SJCRH30 (cell line): Measurements from ENCODE around the gene PKIB. TPM values are rescaled to one million over a fixed set of nuclear protein-coding genes. Genes with fewer than 3 reads are reported as not detected.
A peak's percentile ranks its signal among the peaks of the same experiment; 100 is the strongest.
"Not testable (repeated sequence)": the region's sequence is repeated elsewhere in the genome, so short reads cannot be mapped to it uniquely, and the experiment has no call there.

ENCODE experiments used
- DNase-seq, 2 experiments: peaks; one replicate each; pipeline ENCODE4 v3.0.0-alpha.2; 2015 to 2020
- H3K27ac ChIP-seq: fragments of 250-450 bp; sonication (Bioruptor Pico); 2 replicates; pipeline ENCODE4 v1.5.1; 2020; ENCODE audit warnings: mild to moderate bottlenecking, moderate library complexity
- H3K27me3 ChIP-seq: fragments of 250-450 bp; sonication (Bioruptor Pico); 2 replicates; pipeline ENCODE4 v1.5.1; 2020; ENCODE audit warnings: mild to moderate bottlenecking, moderate library complexity
- H3K36me3 ChIP-seq: fragments of 250-450 bp; sonication (Bioruptor Pico); 2 replicates; pipeline ENCODE4 v1.5.1; 2020; ENCODE audit warnings: mild to moderate bottlenecking, moderate library complexity
- H3K4me1 ChIP-seq: fragments of 250-450 bp; sonication (Bioruptor Pico); 2 replicates; pipeline ENCODE4 v1.5.1; 2020; ENCODE audit warnings: mild to moderate bottlenecking, moderate library complexity
- H3K4me3 ChIP-seq: fragments of 250-450 bp; sonication (Bioruptor Pico); 2 replicates; pipeline ENCODE4 v1.5.1; 2020; ENCODE audit warnings: mild to moderate bottlenecking, moderate library complexity
- H3K9me3 ChIP-seq: fragments of 250-450 bp; sonication (Bioruptor Pico); replicated peaks from 2 replicates; pipeline ENCODE4 v1.5.1; 2020; ENCODE audit warnings: mild to moderate bottlenecking, moderate library complexity
- total RNA-seq: library from RNA; depleted of rRNA; stranded (reverse); fragments of >200 nt; shearing (Covaris generic); gene quantifications from 2 replicates; pipeline ENCODE4 v1.2.3, GENCODE V29; 2014; rRNA removed

The PKIB gene, protein sequence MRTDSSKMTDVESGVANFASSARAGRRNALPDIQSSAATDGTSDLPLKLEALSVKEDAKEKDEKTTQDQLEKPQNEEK
- 7.4 and 10.0 TPM in 2 replicates for total RNA-seq

DNA sequence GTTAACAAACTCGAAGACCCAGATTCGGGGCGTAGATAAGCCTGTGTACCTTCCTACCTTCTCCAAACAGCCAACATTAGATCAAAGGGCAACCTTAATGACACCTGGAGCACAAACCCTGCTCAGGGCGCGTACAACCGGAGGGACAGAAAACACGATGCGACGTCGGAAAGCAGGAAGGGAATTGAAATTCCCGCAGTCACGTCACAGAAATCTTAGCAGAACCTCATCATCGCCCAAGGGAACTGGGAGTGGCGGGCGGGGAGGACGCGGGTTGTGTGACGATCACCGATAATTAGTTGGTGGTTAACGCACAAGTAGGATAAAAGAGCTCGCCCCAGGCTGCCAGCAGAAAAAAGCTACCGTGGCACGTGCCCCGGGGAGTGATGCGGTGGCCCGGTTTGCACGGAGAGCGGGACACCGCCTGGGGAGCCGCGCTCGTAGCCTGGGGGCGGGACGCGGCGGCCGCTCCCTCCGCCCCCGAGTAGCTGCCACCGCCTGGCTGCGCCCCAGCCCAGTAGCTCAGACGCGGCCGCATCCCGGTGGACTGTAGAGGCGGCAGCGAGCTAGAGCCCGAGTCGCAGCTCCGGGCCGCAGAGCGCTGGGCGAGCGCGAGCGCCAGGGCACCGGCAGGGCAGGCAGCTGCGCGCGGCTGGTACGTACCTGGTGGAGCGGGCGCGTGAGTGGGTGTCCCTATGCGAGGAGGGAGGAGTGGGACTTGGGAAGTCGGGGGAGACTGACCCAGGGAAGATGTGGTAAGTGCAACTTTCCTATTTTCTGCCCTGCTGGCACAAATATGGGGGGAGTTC, at the start of gene PKIB:
TSS of gene PKIB (plus strand) at position 525 of the 809 bp plus-strand sequence. CDS start 107,390 bp downstream, outside the sequence.
- Histone ChIP-seq H3K36me3 (no peaks in the 10 kb centered on the region), H3K4me1 (no peaks in the 10 kb centered on the region), H3K9me3 (no peaks in the 10 kb centered on the region), H3K27ac (no peak within 1 kb of the TSS), H3K27me3 (peaks cover 2% of the 10 kb centered on the region; the same call in 1 of the 2 replicates), H3K4me3 (peak within 1 kb of the TSS; percentile 46)
- DNase-seq = peak; percentile 39 to 57

DNA sequence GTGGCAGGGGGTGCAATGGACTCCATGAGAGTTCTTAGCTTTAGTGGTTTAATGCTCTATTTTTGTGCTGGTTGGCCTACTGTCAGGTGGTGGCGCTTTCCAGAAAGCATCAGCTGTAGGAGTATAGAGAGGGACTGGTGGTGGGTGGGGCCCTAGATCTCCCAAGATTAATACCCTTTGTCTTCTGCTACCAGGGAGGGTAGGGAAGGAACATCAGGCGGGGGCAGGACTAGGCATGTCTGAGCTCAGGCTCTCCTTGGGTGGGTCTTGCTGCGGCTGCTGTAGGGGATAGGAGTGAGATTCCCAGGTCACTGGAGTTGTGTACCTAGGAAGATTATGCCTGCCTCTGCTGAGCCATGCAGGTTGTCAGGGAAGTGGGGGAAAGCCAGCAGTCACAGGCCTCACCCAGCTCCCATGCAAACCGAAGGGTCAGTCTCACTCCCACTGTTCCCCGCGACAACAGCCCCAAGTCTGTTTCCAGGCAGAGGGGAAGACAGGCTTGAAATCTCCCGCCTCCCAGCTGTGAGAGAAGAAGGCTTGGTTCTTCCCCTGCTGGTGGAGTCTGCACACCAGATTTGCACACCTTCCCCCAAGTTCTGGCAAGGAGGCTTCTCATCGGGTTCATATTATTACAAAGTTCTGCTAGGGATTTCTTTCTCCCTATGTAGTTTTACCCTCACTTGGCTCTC, 46.7 kb upstream of the PKIB start:
- H3K27me3 ChIP-seq = no peaks in the 10 kb centered on the region
- no peaks in the 10 kb centered on the region for H3K9me3 ChIP-seq
- no peak overlapping the region for H3K4me3 ChIP-seq
- no peak overlapping the region for H3K27ac ChIP-seq
- H3K36me3 ChIP-seq = no peaks in the 10 kb centered on the region
- no peak for DNase-seq
- no peaks in the 10 kb centered on the region for H3K4me1 ChIP-seq

DNA sequence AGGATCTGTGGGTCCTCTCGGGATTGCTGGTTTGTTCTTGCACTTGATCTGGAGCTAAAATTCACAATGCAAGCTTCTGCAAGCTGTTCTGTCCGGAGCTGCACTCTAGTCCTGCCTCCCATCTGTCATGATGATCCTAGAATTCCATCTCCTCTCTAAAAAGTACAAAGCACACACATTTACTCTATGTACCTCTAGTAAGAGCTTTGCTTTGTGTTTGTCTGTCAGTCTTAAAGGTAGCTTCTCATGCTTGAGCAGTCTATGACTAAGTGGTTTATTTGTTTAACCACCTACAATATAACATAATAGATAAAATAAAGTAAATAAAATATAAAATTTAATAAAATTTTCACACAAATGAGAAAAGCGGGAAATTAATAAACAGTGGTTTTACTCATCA, 46.0 kb upstream of the PKIB start:
- DNase-seq = no peak
- no peaks in the 10 kb centered on the region for H3K36me3 ChIP-seq
- H3K4me1 ChIP-seq = no peaks in the 10 kb centered on the region
- no peaks in the 10 kb centered on the region for H3K27me3 ChIP-seq
- H3K9me3 ChIP-seq = no peaks in the 10 kb centered on the region
- no peak overlapping the region for H3K27ac ChIP-seq
- no peak overlapping the region for H3K4me3 ChIP-seq

DNA sequence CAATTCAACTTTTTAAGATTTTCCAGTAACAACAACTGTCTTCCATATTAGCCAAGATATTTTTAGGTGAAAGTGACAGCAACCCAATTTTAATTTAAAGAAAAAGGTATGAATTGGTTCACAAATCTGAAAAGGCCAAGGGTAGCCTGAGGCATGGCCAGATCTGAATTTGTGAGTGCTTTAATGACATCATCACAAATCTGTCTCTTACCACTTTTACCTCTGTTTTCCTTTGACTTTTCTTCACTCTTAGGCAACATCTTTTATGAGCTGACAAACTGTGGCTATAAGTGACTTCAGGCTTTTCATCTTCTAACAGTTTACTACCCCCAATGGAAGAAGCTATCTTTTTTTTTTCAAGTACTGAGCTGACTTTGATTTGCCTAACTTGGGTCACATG, 44.5 kb upstream of the PKIB start:
- no peaks in the 10 kb centered on the region for H3K4me1 ChIP-seq
- no peak overlapping the region for H3K27ac ChIP-seq
- H3K36me3 ChIP-seq = no peaks in the 10 kb centered on the region
- no peaks in the 10 kb centered on the region for H3K9me3 ChIP-seq
- no peaks in the 10 kb centered on the region for H3K27me3 ChIP-seq
- no peak for DNase-seq
- no peak overlapping the region for H3K4me3 ChIP-seq

DNA sequence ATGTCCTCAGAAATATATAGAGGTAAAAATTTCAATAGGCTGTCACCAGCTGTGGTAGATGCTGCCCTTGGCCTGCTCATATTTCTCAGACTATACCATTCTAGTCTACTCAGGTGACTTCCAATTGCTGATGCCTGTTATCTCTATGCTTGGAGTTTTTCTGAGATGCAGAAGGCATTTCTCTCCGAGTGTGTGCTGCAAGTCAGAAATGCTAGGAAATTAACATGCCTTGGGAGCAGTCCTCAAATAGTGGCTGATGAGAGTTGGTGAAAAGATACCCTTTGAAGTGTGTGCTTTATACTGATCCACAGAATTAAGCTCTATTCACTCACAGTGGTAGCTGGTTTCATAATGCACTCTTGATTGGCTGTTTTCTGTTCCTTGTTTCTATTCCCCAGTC, 43.2 kb upstream of the PKIB start:
- H3K27me3 ChIP-seq = no peaks in the 10 kb centered on the region
- H3K27ac ChIP-seq = no peak overlapping the region
- H3K4me1 ChIP-seq = no peaks in the 10 kb centered on the region
- no peak for DNase-seq
- no peaks in the 10 kb centered on the region for H3K36me3 ChIP-seq
- H3K9me3 ChIP-seq = no peaks in the 10 kb centered on the region
- H3K4me3 ChIP-seq = no peak overlapping the region

DNA sequence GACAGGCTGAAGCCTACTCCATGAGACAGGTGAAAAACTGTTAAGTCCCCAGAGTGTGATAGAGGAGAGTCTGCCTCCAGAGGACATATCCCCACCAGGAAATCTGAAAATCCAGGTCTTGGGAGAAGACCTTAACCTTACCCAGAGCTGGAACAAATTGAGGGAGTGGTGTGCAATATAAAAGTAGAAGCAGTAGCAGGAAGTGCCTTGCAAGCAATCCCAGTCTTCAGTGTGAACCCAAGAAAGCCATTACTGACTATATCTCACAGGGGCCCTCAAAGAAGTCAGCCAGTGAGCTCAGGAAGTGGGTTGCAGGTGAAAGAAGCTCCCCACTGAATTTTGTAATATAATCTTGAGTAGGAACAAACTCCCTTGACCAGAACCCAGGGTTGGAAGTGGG, 41.9 kb upstream of the PKIB start:
- DNase-seq = no peak
- H3K4me1 ChIP-seq = no peaks in the 10 kb centered on the region
- H3K36me3 ChIP-seq = no peaks in the 10 kb centered on the region
- no peaks in the 10 kb centered on the region for H3K27me3 ChIP-seq
- H3K27ac ChIP-seq = no peak overlapping the region
- H3K4me3 ChIP-seq = no peak overlapping the region
- no peaks in the 10 kb centered on the region for H3K9me3 ChIP-seq

DNA sequence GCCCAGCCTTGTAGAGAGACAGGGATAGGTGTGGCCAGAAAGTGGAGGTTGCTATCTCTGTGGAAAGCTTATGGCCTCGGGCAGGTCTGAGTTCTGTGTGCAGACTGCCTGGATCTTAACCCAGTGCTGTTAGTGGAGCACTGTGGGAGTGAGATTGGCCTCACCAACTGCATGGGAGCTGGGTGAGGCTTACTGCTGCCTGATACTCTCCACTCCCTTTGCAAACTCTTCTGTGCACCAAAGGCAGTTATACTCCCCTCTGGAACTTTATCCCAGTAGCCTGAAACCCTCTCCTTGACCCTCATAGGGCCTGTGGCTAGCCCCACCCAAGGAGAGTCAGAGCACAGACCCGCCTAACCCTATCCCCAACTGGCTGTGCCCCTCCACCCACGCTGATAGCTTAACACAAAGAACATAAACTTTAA, 41.4 kb upstream of the PKIB start:
- Histone ChIP-seq H3K27me3 (no peaks in the 10 kb centered on the region), H3K36me3 (no peaks in the 10 kb centered on the region), H3K4me3 (no peak overlapping the region), H3K9me3 (no peaks in the 10 kb centered on the region), H3K27ac (no peak overlapping the region), H3K4me1 (no peaks in the 10 kb centered on the region)
- no peak for DNase-seq

DNA sequence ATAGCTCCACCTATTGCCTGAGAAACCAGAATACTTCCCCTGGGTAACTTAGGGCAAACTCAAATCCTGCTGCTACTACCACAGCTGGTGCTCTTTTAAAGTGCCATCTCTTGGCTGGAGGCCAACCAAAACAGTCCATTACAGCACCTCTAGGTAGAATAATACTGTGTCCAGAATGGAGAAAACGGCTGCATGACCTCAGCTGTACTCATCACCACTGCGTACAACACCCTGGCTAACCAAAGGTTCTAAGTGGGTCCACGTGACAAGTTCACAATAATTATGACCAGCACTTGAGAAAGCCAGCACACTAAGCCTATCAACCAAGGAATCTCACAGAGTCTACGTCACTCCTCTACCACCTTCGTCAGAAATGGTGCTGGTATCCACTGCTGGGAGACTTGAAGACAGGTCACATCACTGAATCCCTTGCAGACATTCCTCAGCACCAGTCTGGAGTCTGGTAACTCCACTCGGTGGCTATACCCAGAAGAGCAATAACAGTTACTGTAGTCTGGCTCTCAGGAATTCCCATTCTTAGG, 40.9 kb upstream of the PKIB start:
- H3K4me3 ChIP-seq = no peak overlapping the region
- H3K27me3 ChIP-seq = no peaks in the 10 kb centered on the region
- H3K9me3 ChIP-seq = no peaks in the 10 kb centered on the region
- no peaks in the 10 kb centered on the region for H3K36me3 ChIP-seq
- DNase-seq = peak; percentile 4 to 20
- H3K4me1 ChIP-seq = no peaks in the 10 kb centered on the region
- H3K27ac ChIP-seq = no peak overlapping the region

DNA sequence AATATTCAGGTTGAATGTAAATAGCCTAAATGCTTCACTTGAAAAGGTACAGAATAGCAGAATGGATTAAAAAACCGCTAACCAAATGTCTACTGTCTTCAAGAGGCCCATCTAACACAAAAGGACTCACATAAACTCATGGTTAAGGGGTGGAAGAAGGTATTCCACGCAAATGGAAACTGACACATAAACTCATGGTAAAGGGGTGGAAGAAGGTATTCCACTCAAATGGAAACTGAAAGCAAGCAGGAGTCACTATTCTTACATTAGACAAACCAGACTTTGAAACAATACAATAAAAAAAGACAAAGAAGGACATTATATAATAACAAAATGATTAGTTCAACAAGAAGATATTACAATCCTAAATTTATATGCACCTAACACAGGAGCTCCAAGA, 38.3 kb upstream of the PKIB start:
- Histone ChIP-seq H3K4me3 (no peak overlapping the region), H3K4me1 (no peaks in the 10 kb centered on the region), H3K36me3 (no peaks in the 10 kb centered on the region), H3K27ac (no peak overlapping the region), H3K9me3 (no peaks in the 10 kb centered on the region), H3K27me3 (no peaks in the 10 kb centered on the region)
- DNase-seq = no peak

DNA sequence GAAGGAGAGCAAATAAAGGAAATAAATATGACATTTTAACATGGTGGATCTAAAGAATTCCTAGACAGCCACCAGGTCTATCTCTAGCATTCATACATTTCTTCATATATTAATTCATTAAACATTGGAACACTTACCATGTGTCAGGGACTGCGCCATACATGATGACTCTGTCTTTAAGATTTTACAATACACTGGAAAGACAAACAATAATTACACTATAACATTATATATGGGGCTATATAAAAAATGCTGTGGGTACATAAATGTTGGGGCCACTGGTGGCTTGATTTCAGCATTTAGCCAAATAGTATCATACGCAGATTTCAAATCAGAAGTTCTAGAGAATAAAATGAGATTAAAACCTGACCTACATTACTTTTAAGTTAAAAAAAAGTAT, 33.3 kb upstream of the PKIB start:
- Histone ChIP-seq H3K27me3 (no peaks in the 10 kb centered on the region), H3K4me3 (no peak overlapping the region), H3K9me3 (no peaks in the 10 kb centered on the region), H3K36me3 (no peaks in the 10 kb centered on the region), H3K27ac (no peak overlapping the region), H3K4me1 (no peaks in the 10 kb centered on the region)
- DNase-seq = no peak

DNA sequence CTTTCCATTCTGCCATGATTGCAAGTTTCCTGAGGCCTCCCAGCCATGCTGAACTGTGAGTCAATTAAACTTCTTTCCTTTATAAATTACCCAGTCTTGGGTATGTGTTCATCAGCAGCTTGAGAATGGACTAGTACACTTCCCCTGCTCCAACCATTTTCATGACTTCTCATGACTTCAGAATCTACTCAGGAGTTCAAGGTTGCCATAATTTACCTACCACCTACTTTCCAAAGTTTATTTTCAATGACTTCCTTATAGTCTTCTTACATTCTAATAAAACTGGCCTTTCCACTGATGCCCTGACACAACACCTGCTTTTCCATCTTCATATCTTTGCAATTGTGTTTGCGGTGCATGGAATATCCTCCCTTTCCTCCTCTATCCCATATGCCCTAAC, 31.2 kb upstream of the PKIB start:
- Histone ChIP-seq H3K27ac (no peak overlapping the region), H3K4me3 (no peak overlapping the region), H3K27me3 (no peaks in the 10 kb centered on the region), H3K4me1 (no peaks in the 10 kb centered on the region), H3K36me3 (no peaks in the 10 kb centered on the region), H3K9me3 (no peaks in the 10 kb centered on the region; the same call in 1 of the 2 replicates)
- DNase-seq = no peak

DNA sequence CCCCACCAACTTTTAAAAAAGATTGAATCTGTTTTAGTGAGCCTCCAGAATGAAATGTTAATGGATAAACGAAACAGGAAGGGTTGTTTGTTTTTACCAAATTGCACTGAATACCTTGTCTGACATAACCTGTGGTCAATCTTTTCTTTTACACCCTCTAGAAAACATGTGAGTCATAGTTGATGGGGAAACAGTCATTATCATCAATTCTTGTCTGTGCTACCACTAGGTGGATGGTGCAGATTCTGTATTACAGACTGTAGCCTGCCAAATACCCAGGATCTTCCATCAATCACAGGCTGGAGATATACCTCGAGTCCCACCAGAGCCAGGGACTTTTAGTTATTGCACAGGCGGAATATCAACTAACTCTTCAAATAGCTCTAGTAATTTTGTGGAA, 29.5 kb upstream of the PKIB start:
- Histone ChIP-seq H3K4me3 (no peak overlapping the region), H3K27ac (no peak overlapping the region), H3K36me3 (no peaks in the 10 kb centered on the region), H3K4me1 (no peaks in the 10 kb centered on the region), H3K27me3 (no peaks in the 10 kb centered on the region), H3K9me3 (no peaks in the 10 kb centered on the region; the same call in 1 of the 2 replicates)
- no peak for DNase-seq

DNA sequence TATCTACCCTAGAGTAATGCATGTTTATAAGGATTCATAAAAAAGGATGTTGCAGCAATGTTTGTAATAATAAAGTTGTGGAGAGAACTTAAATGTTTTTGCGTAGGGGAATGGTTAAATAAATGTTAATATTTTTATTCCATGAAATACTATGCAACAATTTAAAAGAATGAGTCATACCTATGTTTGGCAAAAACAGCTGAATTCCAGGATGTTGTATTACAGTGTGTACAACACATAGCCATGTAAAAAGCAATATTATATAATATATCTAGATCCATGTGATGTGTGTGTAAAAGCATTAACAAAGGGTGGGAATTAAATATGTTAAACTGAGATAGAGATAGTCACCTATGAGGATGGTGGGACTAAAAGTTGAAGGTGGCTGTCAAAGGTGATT, 21.1 kb upstream of the PKIB start:
- H3K9me3 ChIP-seq = no peaks in the 10 kb centered on the region
- no peaks in the 10 kb centered on the region for H3K27me3 ChIP-seq
- H3K27ac ChIP-seq = no peak overlapping the region
- no peak overlapping the region for H3K4me3 ChIP-seq
- DNase-seq = no peak
- H3K36me3 ChIP-seq = no peaks in the 10 kb centered on the region
- no peaks in the 10 kb centered on the region for H3K4me1 ChIP-seq

DNA sequence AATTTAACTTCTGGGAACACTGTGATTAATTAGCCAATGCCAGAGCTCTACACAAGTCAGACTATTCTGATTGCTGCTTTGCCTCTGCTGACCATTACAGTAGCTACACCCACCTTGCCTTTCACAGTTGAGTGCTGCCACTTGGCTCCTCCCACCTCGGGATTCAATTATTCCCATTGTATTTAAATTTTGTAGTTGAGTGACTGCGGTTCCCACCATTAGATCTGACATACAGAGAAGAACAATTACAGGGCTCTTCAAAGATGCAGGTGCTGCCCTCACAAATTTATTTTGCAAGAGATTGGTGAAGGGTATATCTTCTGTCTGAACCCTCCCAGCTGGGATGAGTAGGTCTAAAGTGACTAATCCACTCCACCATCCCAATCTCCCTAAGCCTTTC, 11.9 kb upstream of the PKIB start:
- not testable (repeated sequence) for H3K4me3 ChIP-seq, H3K4me1 ChIP-seq, H3K27ac ChIP-seq, H3K9me3 ChIP-seq, H3K36me3 ChIP-seq, DNase-seq, H3K27me3 ChIP-seq

DNA sequence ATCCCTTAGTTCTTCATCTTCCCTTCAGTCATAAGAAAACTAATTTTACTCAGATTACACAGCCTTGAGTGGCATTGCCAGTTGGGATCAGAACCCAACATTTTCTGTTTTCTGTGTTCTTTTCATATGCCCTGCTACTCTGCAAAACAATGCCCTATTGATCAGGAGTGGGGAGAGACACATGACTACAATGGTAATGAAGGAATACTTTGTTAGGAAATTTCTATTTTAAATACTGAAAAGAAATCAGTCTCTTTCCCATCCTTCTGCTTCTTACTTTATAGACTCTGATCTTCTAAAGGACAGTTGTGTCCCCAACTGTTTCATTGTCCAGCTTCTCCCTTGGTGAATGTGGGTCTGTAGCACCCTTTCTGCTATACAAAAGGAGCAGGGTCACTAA, 5.5 kb upstream of the PKIB start:
- Histone ChIP-seq H3K27me3 (peaks cover 2% of the 10 kb centered on the region; the same call in 1 of the 2 replicates), H3K27ac (no peak overlapping the region), H3K4me3 (no peak overlapping the region), H3K36me3 (no peaks in the 10 kb centered on the region), H3K4me1 (no peaks in the 10 kb centered on the region), H3K9me3 (no peaks in the 10 kb centered on the region)
- DNase-seq = no peak
